HepG2 (cell line): Measurements from ENCODE around the gene ZFYVE27. TPM values are rescaled to one million over a fixed set of nuclear protein-coding genes. Genes with fewer than 3 reads are reported as not detected.
A peak's percentile ranks its signal among the peaks of the same experiment; 100 is the strongest.

Experiments
- ERF ChIP-seq: IDR thresholded peaks from 2 replicates; pipeline ENCODE4 v1.6.1; 2018; ENCODE audit warnings: missing biosample characterization, missing genetic modification reagents
- FOXC1 ChIP-seq: sonication (generic); formaldehyde crosslinking; IDR thresholded peaks from 2 replicates; pipeline ENCODE4 v1.8.0; 2022; ENCODE audit warnings: mild to moderate bottlenecking, missing genetic modification reagents, borderline replicate concordance
- HNRNPL ChIP-seq: fragments of 200-400 bp; formaldehyde crosslinking; IDR thresholded peaks from 2 replicates; pipeline ENCODE4 v1.6.1; 2017; ENCODE audit warnings: mild to moderate bottlenecking, low read depth, low read length
- KIAA2018 ChIP-seq: sonication (generic); formaldehyde crosslinking; IDR thresholded peaks from 2 replicates; pipeline ENCODE4 v1.5.0; 2020; ENCODE audit warnings: mild to moderate bottlenecking, missing genetic modification reagents, borderline replicate concordance
- MAZ ChIP-seq, 2 experiments: sonication (generic) in 1 of 2; formaldehyde crosslinking in 1 of 2; IDR thresholded peaks; 2 replicates each; pipeline versions ENCODE4 v1.5.0 to v1.6.1; 2012 to 2020; ENCODE audit warnings: low read depth in 2 of 2, mild to moderate bottlenecking in 2 of 2, borderline replicate concordance in 1 of 2, improper control_type of control experiment in 1 of 2, low read length in 1 of 2, missing genetic modification reagents in 1 of 2, moderate library complexity in 1 of 2
- MED8 ChIP-seq: sonication (generic); formaldehyde crosslinking; IDR thresholded peaks from 2 replicates; pipeline ENCODE4 v1.8.1; 2023; ENCODE audit warnings: mild to moderate bottlenecking, missing genetic modification reagents; ENCODE audit not compliant: insufficient replicate concordance
- NBN ChIP-seq: fragments of 450-650 bp; conservative IDR thresholded peaks from 2 replicates; pipeline ENCODE4 v1.6.1; 2017
- NFYB ChIP-seq: sonication (generic); formaldehyde crosslinking; IDR thresholded peaks from 2 replicates; pipeline ENCODE4 v1.4.0; 2020; ENCODE audit warnings: missing genetic modification reagents
- PRPF4 ChIP-seq: fragments of 200-400 bp; formaldehyde crosslinking; IDR thresholded peaks from 2 replicates; pipeline ENCODE4 v1.6.1; 2016; ENCODE audit warnings: low read length, low read depth; ENCODE audit not compliant: poor library complexity, severe bottlenecking
- TP53 ChIP-seq: sonication (generic); formaldehyde crosslinking; conservative IDR thresholded peaks from 2 replicates; pipeline ENCODE4 v1.4.0; 2020; ENCODE audit warnings: missing genetic modification reagents
- ZBTB43 ChIP-seq: sonication (generic); formaldehyde crosslinking; conservative IDR thresholded peaks from 2 replicates; pipeline ENCODE4 v1.4.0; 2020; ENCODE audit warnings: missing genetic modification reagents
- ZFP90 ChIP-seq: sonication (generic); formaldehyde crosslinking; IDR thresholded peaks from 2 replicates; pipeline ENCODE4 v1.8.0; 2022; ENCODE audit warnings: missing genetic modification reagents, mild to moderate bottlenecking, inconsistent platforms, borderline replicate concordance
- ZNF33B ChIP-seq: sonication (generic); formaldehyde crosslinking; IDR thresholded peaks from 2 replicates; pipeline ENCODE4 v1.5.1; 2020; ENCODE audit warnings: mild to moderate bottlenecking, missing genetic modification reagents
- ZNF34 ChIP-seq: sonication (generic); formaldehyde crosslinking; IDR thresholded peaks from 2 replicates; pipeline ENCODE4 v1.4.0; 2020; ENCODE audit warnings: mild to moderate bottlenecking, missing genetic modification reagents, borderline replicate concordance
- ZNF432 ChIP-seq: sonication (generic); formaldehyde crosslinking; IDR thresholded peaks from 2 replicates; pipeline ENCODE4 v1.5.0; 2020; ENCODE audit warnings: missing genetic modification reagents, mild to moderate bottlenecking, borderline replicate concordance
- ZNF460 ChIP-seq: sonication (generic); formaldehyde crosslinking; IDR thresholded peaks from 2 replicates; pipeline ENCODE4 v1.5.1; 2020; ENCODE audit warnings: missing genetic modification reagents, mild to moderate bottlenecking, borderline replicate concordance
- ZNF615 ChIP-seq: sonication (generic); formaldehyde crosslinking; IDR thresholded peaks from 2 replicates; pipeline ENCODE4 v1.5.0; 2020; ENCODE audit warnings: mild to moderate bottlenecking, missing genetic modification reagents, borderline replicate concordance
- ZNF674 ChIP-seq: sonication (generic); formaldehyde crosslinking; IDR thresholded peaks from 2 replicates; pipeline ENCODE4 v1.5.0; 2020; ENCODE audit warnings: low read depth, mild to moderate bottlenecking, missing genetic modification reagents
- ZNF703 ChIP-seq: sonication (generic); formaldehyde crosslinking; IDR thresholded peaks from 2 replicates; pipeline ENCODE4 v1.5.1; 2020; ENCODE audit warnings: missing genetic modification reagents, mild to moderate bottlenecking, moderate library complexity, borderline replicate concordance
- ZNF747 ChIP-seq: sonication (generic); formaldehyde crosslinking; IDR thresholded peaks from 2 replicates; pipeline ENCODE4 v1.8.1; 2023; ENCODE audit warnings: missing genetic modification reagents, mild to moderate bottlenecking, borderline replicate concordance
- polyA plus RNA-seq, 8 experiments: library from polyadenylated mRNA; depleted of rRNA in 3 of 8; stranded (reverse) in 7 of 8; unstranded in 1 of 8; fragments of >200 nt; fragmentation: Illumina TruSeq in 4 of 8; extraction: Trizol in 4 of 8; gene quantifications; 2 replicates each; pipeline versions ENCODE4 v1.2.1 to v1.2.3, GENCODE V29; 2011 to 2016; ENCODE audit warnings: low read depth in 4 of 8, missing spikeins in 1 of 8, mixed read lengths in 1 of 8; ENCODE audit not compliant: insufficient read depth in 1 of 8
- total RNA-seq, 5 experiments: library from RNA; depleted of rRNA; stranded (reverse); fragments of >200 nt; fragmentation: Illumina TruSeq; extraction: Trizol; gene quantifications; 2 replicates each; pipeline ENCODE4 v1.2.3, GENCODE V29; 2016; ENCODE audit warnings: low read depth in 1 of 5

ZFYVE27 gene
- total and polyA plus RNA-seq, 2 of the 13 experiments (the other 11 are each of a cell fraction or from before 2014, with no cell fraction given): 19.7 to 20.5 TPM

DNA sequence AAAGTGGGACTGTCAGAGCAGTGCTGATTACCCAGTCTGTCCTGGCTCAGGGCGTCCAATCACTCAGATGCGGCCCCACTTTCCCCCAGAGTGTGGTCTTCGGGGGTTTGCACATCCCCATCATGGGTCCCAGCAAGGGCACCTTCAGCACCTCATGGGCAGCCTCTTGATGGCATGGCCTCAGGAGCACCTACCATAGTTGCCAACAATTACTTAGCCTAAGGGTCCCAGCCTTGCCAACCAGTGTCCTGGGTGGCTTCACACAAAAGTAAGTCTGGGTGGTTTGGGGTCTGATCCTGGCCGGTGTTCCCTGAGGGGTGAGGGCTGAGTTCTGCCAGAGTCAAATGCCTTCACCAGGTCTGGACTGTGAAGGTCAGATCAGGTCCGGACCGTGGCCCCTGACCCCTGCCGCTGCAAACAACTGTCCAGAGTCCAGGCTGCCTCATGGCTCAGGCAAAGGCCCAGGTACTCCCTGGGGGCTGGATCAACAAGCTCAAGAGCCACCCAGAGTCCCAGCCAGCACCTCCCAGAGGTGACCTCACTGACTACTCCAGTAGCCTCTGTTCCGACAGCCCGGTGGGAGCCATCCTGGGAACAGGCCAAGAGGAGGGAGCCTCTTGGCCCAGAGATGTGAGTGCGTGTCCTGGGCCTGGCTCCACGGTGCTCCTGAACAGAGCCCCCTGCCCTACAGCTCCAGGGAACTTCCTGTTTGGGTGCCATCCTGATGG, 29.6 kb upstream of the ZFYVE27 start (continued):
- no peak for TF ChIP-seq NFYB (CRISPR knock-in tag)
- peak; percentile 24; the same call in 1 of the 2 replicates for TF ChIP-seq ZNF460
- no peak for TF ChIP-seq KIAA2018 (CRISPR knock-in tag)
- no peak for TF ChIP-seq ZNF432
- TF ChIP-seq FOXC1 (CRISPR knock-in tag): no peak
- TF ChIP-seq ZNF34 (CRISPR knock-in tag): no peak
- TF ChIP-seq ZBTB43: no peak
- TF ChIP-seq PRPF4: no peak
- 0 out of 2 replicates have a peak, but pooled peaks have one; percentile 52 for TF ChIP-seq ZNF747
- no peak for TF ChIP-seq ZFP90 (CRISPR knock-in tag)
- TF ChIP-seq ZNF703 (CRISPR knock-in tag): no peak; the same call in 1 of the 2 replicates
- no peak for TF ChIP-seq MED8 (CRISPR knock-in tag)
- peak; percentile 70; the same call in 1 of the 2 replicates for TF ChIP-seq HNRNPL
- TF ChIP-seq NBN: no peak
- no peak for TF ChIP-seq ZNF615 (CRISPR knock-in tag)
- 0 out of 2 replicates have a peak, but pooled peaks have one; percentile 24 for TF ChIP-seq ERF (CRISPR knock-in tag)
- no peak for TF ChIP-seq ZNF33B (CRISPR knock-in tag)
- TF ChIP-seq ZNF674 (CRISPR knock-in tag): no peak
- TF ChIP-seq MAZ (IDR thresholded peaks at IDR 0.05; ENCODE audit: borderline replicate concordance, low read depth, low read length): peak; percentile 43; the same call in 1 of the 2 replicates
- TF ChIP-seq MAZ (CRISPR knock-in tag; IDR thresholded peaks at IDR 0.05; ENCODE audit: low read depth): 0 out of 2 replicates have a peak, but pooled peaks have one; percentile 42
- no peak; the same call in 1 of the 2 replicates for TF ChIP-seq TP53 (CRISPR knock-in tag)
